HG02884 (cell line): ENCODE measurements around the gene KIAA1586.
"Not testable (repeated sequence)": the region's sequence is repeated elsewhere in the genome, so short reads cannot be mapped to it uniquely, and the experiment has no call there.

Experiments
- ATAC-seq: cut with Tn5 transposase; IDR thresholded peaks from one replicate; pipeline ENCODE4 v1.9.1; 2021; ENCODE audit warnings: mild to moderate bottlenecking, moderate library complexity; ENCODE audit not compliant: unreplicated experiment

Gene KIAA1586

GRCh38 chr6:57044061-57044460 lies 2.4 kb upstream of the KIAA1586 start:
- not testable (repeated sequence) for ATAC-seq

GRCh38 chr6:57044568-57044967 lies 1.9 kb upstream of the KIAA1586 start:
- no peak for ATAC-seq

- peak; percentile 23 for ATAC-seq
Observed at GRCh38 chr6:57047257-57047585, 728 bp downstream of the KIAA1586 start.

GRCh38 chr6:57047859-57048258 lies 1.4 kb downstream of the KIAA1586 start:
- ATAC-seq, result not testable (repeated sequence)

- ATAC-seq, result no peak
Observed at GRCh38 chr6:57048577-57048976, 2.1 kb downstream of the KIAA1586 start.

- ATAC-seq, result no peak
Observed at GRCh38 chr6:57063847-57064246, 17.4 kb downstream of the KIAA1586 start.

- ATAC-seq, result no peak
Observed at GRCh38 chr6:57064809-57065208, 18.3 kb downstream of the KIAA1586 start.

- ATAC-seq, result no peak
Observed at GRCh38 chr6:57068061-57068460, 21.6 kb downstream of the KIAA1586 start.

- no peak for ATAC-seq
Observed at GRCh38 chr6:57069228-57069627, 22.7 kb downstream of the KIAA1586 start.

- ATAC-seq, result no peak
Observed at GRCh38 chr6:57069920-57070331, 23.4 kb downstream of the KIAA1586 start.

- ATAC-seq, result no peak
Observed at GRCh38 chr6:57072108-57072507, 25.6 kb downstream of the KIAA1586 start.

GRCh38 chr6:57074383-57074782 lies 27.9 kb downstream of the KIAA1586 start:
- ATAC-seq, result no peak

GRCh38 chr6:57075092-57075491 lies 28.6 kb downstream of the KIAA1586 start:
- ATAC-seq, result no peak

GRCh38 chr6:57078531-57079207 lies 32.2 kb downstream of the KIAA1586 start:
- no peak for ATAC-seq

- no peak for ATAC-seq
Observed at GRCh38 chr6:57085471-57085870, 39.0 kb downstream of the KIAA1586 start.

GRCh38 chr6:57086843-57087242 lies 40.4 kb downstream of the KIAA1586 start:
- ATAC-seq, result no peak

GRCh38 chr6:57087916-57088315 lies 41.4 kb downstream of the KIAA1586 start:
- no peak for ATAC-seq

- ATAC-seq, result no peak
Observed at GRCh38 chr6:57089265-57089664, 42.8 kb downstream of the KIAA1586 start.

GRCh38 chr6:57089687-57090457 lies 43.4 kb downstream of the KIAA1586 start, which contains the start of gene ZNF451:
Gene ZNF451, plus strand, starts transcription at chr6:57090188. Its CDS starts 66 bp downstream, at chr6:57090254.
- ATAC-seq, result peak; percentile 90

- ATAC-seq, result peak; percentile 1
Observed at GRCh38 chr6:57090458-57091067, 44.1 kb downstream of the KIAA1586 start.

- not testable (repeated sequence) for ATAC-seq
Observed at GRCh38 chr6:57091375-57091774, 44.9 kb downstream of the KIAA1586 start.

GRCh38 chr6:57094689-57095088 lies 48.2 kb downstream of the KIAA1586 start:
- no peak for ATAC-seq
